ENCODE data around the gene MAP4K4. TPM values are rescaled to one million over a fixed set of nuclear protein-coding genes. Genes with fewer than 3 reads are reported as not detected.

Gene MAP4K4
- total RNA-seq, 4 donors from 2014 or later: 33.8 to 47.3 (median 35.7) TPM

- H3K27me3 ChIP-seq: no peaks in the 10 kb centered on the region
- no peaks in the 10 kb centered on the region for H3K9me3 ChIP-seq
- no peak for DNase-seq
- WGBS, 2 donors: 95 to 96% methylated on average over 5 of the region's 5 CpGs
- no peak overlapping the region for H3K4me3 ChIP-seq (replicated peaks in 1 of 3)
- no peaks in the 10 kb centered on the region for H3K36me3 ChIP-seq
- no peak overlapping the region for H3K27ac ChIP-seq
- intact Hi-C loops (cut with DNase I): no loop called here
- no peak for TF ChIP-seq CTCF (IDR thresholded peaks at IDR 0.05)
- H3K4me1 ChIP-seq: peaks cover 4 to 6% of the 10 kb centered on the region in 2 donors
Observed at GRCh38 chr2:101792208-101792607, 94.7 kb downstream of the MAP4K4 start.

GRCh38 chr2:101793277-101793969 is 95.9 kb downstream of the MAP4K4 start:
- no peaks in the 10 kb centered on the region for H3K27me3 ChIP-seq
- H3K36me3 ChIP-seq: no peaks in the 10 kb centered on the region
- intact Hi-C loops (cut with DNase I): no loop called here
- TF ChIP-seq POLR2A (IDR thresholded peaks at IDR 0.05) (no peak), CTCF (IDR thresholded peaks at IDR 0.05) (no peak)
- no peak overlapping the region for H3K27ac ChIP-seq
- no peaks in the 10 kb centered on the region for H3K9me3 ChIP-seq
- H3K4me1 ChIP-seq: peaks cover 4 to 6% of the 10 kb centered on the region in 2 donors
- no peak overlapping the region for H3K4me3 ChIP-seq (replicated peaks in 1 of 3)
- 66 to 79% methylated on average over 3 of the region's 3 CpGs for WGBS, 2 donors
- DNase-seq: peak; percentile 35 to 38

- no peak for DNase-seq
- WGBS, 2 donors: 85 to 96% methylated on average over 2 of the region's 2 CpGs
- H3K27ac ChIP-seq: no peak overlapping the region
- no peaks in the 10 kb centered on the region for H3K9me3 ChIP-seq
- intact Hi-C loops (cut with DNase I): no loop called here
- peaks cover 4 to 6% of the 10 kb centered on the region in 2 donors for H3K4me1 ChIP-seq
- H3K27me3 ChIP-seq: no peaks in the 10 kb centered on the region
- no peak overlapping the region for H3K4me3 ChIP-seq (replicated peaks in 1 of 3)
- H3K36me3 ChIP-seq: no peaks in the 10 kb centered on the region
- no peak for TF ChIP-seq POLR2A (IDR thresholded peaks at IDR 0.05)
- TF ChIP-seq CTCF (IDR thresholded peaks at IDR 0.05): no peak
Observed at GRCh38 chr2:101794141-101794540, 96.6 kb downstream of the MAP4K4 start.

- TF ChIP-seq POLR2A (IDR thresholded peaks at IDR 0.05) (no peak), CTCF (IDR thresholded peaks at IDR 0.05) (no peak)
- DNase-seq: no peak
- Histone ChIP-seq H3K4me3 (replicated peaks in 1 of 3) (no peak overlapping the region), H3K27me3 (no peaks in the 10 kb centered on the region), H3K4me1 (peaks cover 4 to 6% of the 10 kb centered on the region in 2 donors), H3K9me3 (no peaks in the 10 kb centered on the region), H3K27ac (no peak overlapping the region), H3K36me3 (no peaks in the 10 kb centered on the region)
- WGBS, 2 donors: 97% methylated on average over 4 of the region's 4 CpGs
- intact Hi-C loops (cut with DNase I): no loop called here
Observed at GRCh38 chr2:101795033-101795432, 97.5 kb downstream of the MAP4K4 start.

- H3K27ac ChIP-seq: no peak overlapping the region
- TF ChIP-seq CTCF (IDR thresholded peaks at IDR 0.05) (no peak), POLR2A (IDR thresholded peaks at IDR 0.05) (no peak)
- no peaks in the 10 kb centered on the region for H3K36me3 ChIP-seq
- no peaks in the 10 kb centered on the region for H3K9me3 ChIP-seq
- DNase-seq: no peak
- H3K27me3 ChIP-seq: no peaks in the 10 kb centered on the region
- H3K4me3 ChIP-seq (replicated peaks in 1 of 3): no peak overlapping the region
- intact Hi-C loops (cut with DNase I): no loop called here
- peaks cover 4 to 6% of the 10 kb centered on the region in 2 donors for H3K4me1 ChIP-seq
- 88 to 93% methylated on average over 7 of the region's 7 CpGs for WGBS, 2 donors
Observed at GRCh38 chr2:101796825-101797600, 99.5 kb downstream of the MAP4K4 start.

Data from thyroid gland (tissue), 4 donors.